Measurements from ENCODE around the gene COL9A1. TPM values are rescaled to one million over a fixed set of nuclear protein-coding genes. Genes with fewer than 3 reads are reported as not detected.
"Not testable (repeated sequence)": the region's sequence is repeated elsewhere in the genome, so short reads cannot be mapped to it uniquely, and the experiment has no call there.

COL9A1 gene
- total RNA-seq, result not detected in 2 replicates

DNA sequence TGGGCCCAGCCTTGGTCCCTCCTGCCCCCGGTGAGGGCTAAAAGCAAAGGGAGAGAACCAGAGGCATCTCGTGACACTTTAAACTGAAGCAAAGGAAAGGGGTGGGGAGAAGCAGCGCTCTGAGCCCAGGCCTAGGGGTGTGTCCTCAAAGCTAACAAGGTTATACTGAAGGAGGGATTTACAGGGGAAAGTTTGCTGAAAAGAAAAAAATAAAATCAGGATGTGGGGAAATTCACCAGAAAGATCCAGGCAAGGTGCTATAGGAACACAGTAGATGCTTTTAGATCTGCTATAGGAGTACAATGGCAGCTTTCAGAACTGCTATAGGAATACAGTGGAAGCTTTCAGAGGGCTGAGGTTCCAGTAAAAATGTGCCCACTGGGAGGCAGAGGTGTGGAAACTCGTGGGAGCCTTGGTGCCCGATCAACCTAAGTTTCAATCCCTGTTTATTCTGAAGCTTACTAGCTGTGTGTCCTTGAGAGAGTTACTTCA lies at the start of gene COL9A1:
TSS of gene COL9A1 (minus strand) at position 51 of the 492 bp plus-strand sequence. CDS start 160 bp downstream, outside the sequence.
- Mint-ChIP-seq H3K36me3 (ENCODE audit: low read depth) (no peaks in the 10 kb centered on the region), H3K9me3 (no peaks in the 10 kb centered on the region), H3K27me3 (ENCODE audit: insufficient read depth) (peaks cover 4% of the 10 kb centered on the region), H3K4me1 (ENCODE audit: low read depth) (no peaks in the 10 kb centered on the region), H3K4me3 (no peak within 1 kb of the TSS), H3K27ac (no peak within 1 kb of the TSS)
- no peak for DNase-seq (ENCODE audit: low spot score)
- intact Hi-C loops (cut with micrococcal nuclease), result no loop called here

DNA sequence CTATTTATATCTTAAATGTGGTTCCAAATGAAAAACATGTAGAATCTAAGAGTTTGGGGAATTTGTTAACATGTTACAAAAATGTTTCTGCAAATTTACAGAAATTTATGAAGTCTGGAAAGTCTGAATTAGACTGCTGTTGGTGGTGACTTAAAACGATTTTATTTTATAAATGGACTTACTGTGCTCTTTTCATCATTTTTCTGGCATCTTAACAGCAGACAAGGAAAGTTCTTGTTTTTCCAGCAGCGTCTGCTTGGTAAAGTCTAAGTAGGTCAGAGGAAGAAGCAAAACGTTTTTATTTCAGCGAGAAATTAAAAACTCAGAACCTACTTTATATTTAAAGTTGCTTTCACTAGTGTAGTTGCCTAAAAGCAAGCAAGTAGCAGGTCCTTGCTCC lies 48.6 kb upstream of the COL9A1 start:
- DNase-seq (ENCODE audit: low spot score), result no peak
- Mint-ChIP-seq H3K4me1 (ENCODE audit: low read depth) (no peaks in the 10 kb centered on the region), H3K27me3 (ENCODE audit: insufficient read depth) (no peaks in the 10 kb centered on the region), H3K36me3 (ENCODE audit: low read depth) (no peaks in the 10 kb centered on the region), H3K4me3 (no peak overlapping the region), H3K9me3 (no peaks in the 10 kb centered on the region), H3K27ac (no peak overlapping the region)
- intact Hi-C loops (cut with micrococcal nuclease), result no loop called here

DNA sequence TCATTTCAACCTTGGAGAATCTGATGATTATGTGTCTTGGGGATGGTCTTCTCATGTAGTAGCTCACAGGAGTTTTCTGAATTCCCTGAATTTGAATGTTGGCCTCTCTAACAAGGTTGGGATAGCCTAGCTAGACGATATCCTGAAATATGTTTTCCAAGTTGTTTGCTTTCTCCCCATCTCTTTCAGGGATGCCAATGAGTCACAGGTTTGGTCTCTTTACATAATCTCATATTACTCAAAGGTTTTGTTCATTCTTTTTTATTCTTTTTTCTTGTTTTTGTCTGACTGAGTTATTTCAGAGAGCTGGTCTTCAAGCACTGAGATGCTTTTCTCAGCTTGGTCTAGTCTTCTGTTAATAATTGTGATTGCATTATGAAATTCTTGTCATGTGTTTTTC lies 42.7 kb upstream of the COL9A1 start:
- Mint-ChIP-seq H3K4me3 (no peak overlapping the region), H3K36me3 (ENCODE audit: low read depth) (no peaks in the 10 kb centered on the region), H3K27ac (no peak overlapping the region), H3K4me1 (ENCODE audit: low read depth) (no peaks in the 10 kb centered on the region), H3K9me3 (no peaks in the 10 kb centered on the region), H3K27me3 (ENCODE audit: insufficient read depth) (peaks cover 1% of the 10 kb centered on the region)
- no peak for DNase-seq (ENCODE audit: low spot score)
- intact Hi-C loops (cut with micrococcal nuclease), result no loop called here

DNA sequence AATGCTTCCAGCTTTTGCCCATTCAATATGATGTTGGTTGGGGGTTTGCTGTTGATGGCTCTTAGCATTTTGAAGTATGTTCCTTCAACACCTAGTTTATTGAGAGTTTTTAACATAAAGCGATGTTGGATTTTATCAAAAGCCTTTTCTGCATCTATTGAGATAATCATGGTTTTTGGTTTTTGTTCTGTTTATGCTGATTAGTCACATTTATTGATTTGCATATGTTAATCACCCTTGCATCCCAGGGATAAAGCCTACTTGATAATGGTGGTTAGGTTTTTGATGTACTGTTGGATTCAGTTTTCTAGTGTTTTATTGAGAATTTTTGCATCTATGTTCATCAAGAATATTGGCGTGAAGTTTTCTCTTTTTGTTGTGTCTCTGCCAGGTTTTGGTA lies 40.4 kb upstream of the COL9A1 start:
- Mint-ChIP-seq H3K36me3 (ENCODE audit: low read depth) (no peaks in the 10 kb centered on the region), H3K4me3 (no peak overlapping the region), H3K9me3 (no peaks in the 10 kb centered on the region), H3K27ac (no peak overlapping the region), H3K27me3 (ENCODE audit: insufficient read depth) (peaks cover 1% of the 10 kb centered on the region), H3K4me1 (ENCODE audit: low read depth) (no peaks in the 10 kb centered on the region)
- no peak for DNase-seq (ENCODE audit: low spot score)
- intact Hi-C loops (cut with micrococcal nuclease), result no loop called here

DNA sequence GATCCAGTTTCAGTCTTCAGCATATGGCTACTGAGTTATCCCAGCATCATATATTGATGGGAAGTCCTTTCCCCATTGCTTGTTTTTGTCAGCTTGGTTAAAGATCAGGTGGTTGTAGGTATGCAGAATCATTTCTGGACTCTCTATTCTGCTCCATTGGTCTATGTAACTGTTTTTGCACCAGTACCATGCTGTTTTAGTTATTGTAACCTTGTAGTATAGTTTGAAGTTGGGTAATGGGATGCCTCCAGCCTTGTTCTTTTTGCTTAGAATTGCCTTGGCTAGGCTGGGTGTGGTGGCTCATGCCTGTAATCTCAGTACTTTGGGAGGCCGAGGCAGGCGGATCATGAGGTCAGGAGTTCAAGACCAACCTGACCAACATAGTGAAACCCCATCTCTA lies 36.9 kb upstream of the COL9A1 start:
- DNase-seq (ENCODE audit: low spot score); H3K4me1 Mint-ChIP-seq (ENCODE audit: low read depth); H3K36me3 Mint-ChIP-seq (ENCODE audit: low read depth); intact Hi-C loops (cut with micrococcal nuclease); H3K27ac Mint-ChIP-seq; H3K4me3 Mint-ChIP-seq; H3K9me3 Mint-ChIP-seq; H3K27me3 Mint-ChIP-seq (ENCODE audit: insufficient read depth): not testable (repeated sequence)

DNA sequence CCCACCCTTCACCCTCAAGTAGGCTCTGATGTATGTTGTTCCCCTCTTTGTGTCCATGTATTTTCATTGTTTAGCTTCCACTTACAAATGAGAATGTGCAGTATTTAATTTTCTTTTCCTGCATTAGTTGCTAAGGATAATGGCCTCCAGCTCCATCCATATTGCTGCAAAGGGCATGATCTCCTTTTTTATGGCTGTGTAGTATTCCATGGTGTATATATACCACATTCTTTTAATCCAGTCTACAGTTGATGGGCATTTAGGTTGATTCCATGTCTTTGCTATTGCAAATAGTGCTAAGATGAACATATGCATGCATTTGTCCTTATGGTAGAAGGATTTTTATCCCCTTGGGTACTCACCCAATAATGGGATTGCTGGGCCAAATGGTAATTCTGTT lies 35.9 kb upstream of the COL9A1 start:
- Mint-ChIP-seq H3K4me1 (ENCODE audit: low read depth) (no peaks in the 10 kb centered on the region), H3K36me3 (ENCODE audit: low read depth) (no peaks in the 10 kb centered on the region), H3K27me3 (ENCODE audit: insufficient read depth) (peaks cover 1% of the 10 kb centered on the region), H3K9me3 (no peaks in the 10 kb centered on the region), H3K27ac (no peak overlapping the region), H3K4me3 (no peak overlapping the region)
- DNase-seq (ENCODE audit: low spot score), result no peak
- intact Hi-C loops (cut with micrococcal nuclease), result no loop called here

DNA sequence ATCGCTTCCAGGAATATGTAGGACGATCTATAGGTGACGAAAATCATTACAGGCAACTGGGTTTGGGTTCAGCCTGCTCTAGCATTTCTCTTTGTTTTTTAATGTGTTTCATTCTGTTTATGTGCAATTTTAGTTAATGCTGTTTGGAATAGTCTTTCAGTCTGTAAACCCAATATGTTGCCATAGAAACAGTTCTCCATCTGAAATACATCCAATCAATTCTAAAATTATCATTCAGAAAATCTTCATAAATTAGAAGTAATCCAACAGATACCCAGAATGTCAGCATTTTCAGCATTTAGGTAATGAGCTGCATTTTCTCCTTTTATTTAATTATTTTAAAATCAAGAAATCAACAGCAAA lies 34.8 kb upstream of the COL9A1 start:
- no peaks in the 10 kb centered on the region for H3K4me1 Mint-ChIP-seq (ENCODE audit: low read depth)
- no peak overlapping the region for H3K27ac Mint-ChIP-seq
- DNase-seq (ENCODE audit: low spot score), result no peak
- H3K4me3 Mint-ChIP-seq, result no peak overlapping the region
- no peaks in the 10 kb centered on the region for H3K36me3 Mint-ChIP-seq (ENCODE audit: low read depth)
- intact Hi-C loops (cut with micrococcal nuclease), result no loop called here
- no peaks in the 10 kb centered on the region for H3K9me3 Mint-ChIP-seq
- H3K27me3 Mint-ChIP-seq (ENCODE audit: insufficient read depth), result peaks cover 3% of the 10 kb centered on the region

DNA sequence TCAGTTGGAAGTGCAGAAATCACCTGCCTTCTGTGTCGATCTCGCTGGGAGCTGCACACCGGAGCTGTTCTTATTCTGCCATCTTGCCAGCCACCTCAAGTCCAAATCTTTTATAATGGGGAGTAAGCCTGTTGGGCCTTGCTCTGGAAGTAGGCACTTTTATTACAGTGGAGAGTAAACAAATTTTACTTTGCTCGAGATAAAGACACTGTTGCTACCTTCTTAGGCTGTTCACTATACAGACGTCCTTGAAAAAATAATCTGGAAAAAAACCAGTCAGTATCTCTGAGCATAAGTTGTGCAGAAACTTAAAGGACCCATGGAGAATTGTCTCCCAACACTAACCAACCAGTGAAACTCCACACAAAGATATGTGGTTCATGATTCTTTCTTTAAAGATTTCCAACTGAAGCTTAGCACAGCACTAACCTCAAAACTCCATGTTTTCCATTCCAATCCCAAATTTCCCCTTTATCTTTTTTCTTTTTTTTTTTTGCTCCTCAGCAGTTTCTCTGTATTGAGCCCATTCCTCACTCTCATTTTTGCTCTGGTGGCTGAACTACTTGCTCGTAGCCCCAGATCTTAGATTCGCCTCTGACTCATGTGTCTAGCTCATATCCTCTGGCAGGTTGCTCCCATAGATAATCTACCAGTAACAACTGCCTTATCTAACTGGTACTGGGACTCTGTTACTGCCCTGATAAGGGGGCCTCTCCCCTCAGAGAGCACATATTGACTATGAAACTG lies 34.3 kb upstream of the COL9A1 start:
- Mint-ChIP-seq H3K27ac (no peak overlapping the region), H3K4me1 (ENCODE audit: low read depth) (no peaks in the 10 kb centered on the region), H3K27me3 (ENCODE audit: insufficient read depth) (peaks cover 3% of the 10 kb centered on the region), H3K36me3 (ENCODE audit: low read depth) (no peaks in the 10 kb centered on the region), H3K4me3 (no peak overlapping the region), H3K9me3 (no peaks in the 10 kb centered on the region)
- DNase-seq (ENCODE audit: low spot score), result no peak
- intact Hi-C loops (cut with micrococcal nuclease), result no loop called here

DNA sequence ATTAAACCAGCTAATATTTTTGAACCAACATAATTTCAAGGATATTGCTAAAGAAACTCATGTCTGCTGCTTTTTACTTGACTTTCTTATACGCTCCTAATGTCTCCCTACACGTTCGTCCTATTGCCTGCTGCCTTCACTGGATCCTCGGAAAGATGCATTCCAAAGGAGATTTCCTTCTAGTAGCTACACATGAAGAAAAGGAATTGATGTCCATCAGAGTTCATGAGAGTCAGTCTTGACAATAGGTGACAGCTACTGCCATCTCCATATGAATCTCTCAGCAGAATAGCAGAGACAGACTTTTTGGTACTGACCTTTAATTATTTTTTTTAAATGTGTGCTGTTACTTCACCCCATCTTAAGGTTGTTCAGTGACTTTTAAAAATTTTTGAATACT lies 24.2 kb upstream of the COL9A1 start:
- Mint-ChIP-seq H3K4me1 (ENCODE audit: low read depth) (no peaks in the 10 kb centered on the region), H3K4me3 (no peak overlapping the region)

DNA sequence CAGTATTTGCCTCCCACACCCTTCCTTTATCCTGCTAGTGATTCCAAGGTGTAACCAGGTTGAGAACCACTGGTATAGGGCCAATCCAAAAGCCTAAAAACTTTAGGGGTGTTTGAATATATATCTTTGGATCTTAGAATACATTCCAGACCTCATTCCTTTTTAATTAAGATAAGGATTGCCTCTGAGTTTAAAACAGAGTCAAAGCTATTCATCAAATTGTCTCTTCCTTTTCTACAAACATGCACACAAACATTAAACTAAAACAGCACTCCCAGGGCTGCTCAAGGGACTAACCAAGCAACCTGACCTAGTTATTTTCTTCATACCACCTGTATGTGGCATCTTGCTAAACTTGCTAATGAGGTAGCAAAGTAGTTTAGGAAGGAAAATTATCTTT lies 22.1 kb upstream of the COL9A1 start:
- H3K27me3 Mint-ChIP-seq (ENCODE audit: insufficient read depth), result peaks cover 2% of the 10 kb centered on the region
- no peaks in the 10 kb centered on the region for H3K4me1 Mint-ChIP-seq (ENCODE audit: low read depth)
- H3K9me3 Mint-ChIP-seq, result no peaks in the 10 kb centered on the region
- intact Hi-C loops (cut with micrococcal nuclease), result no loop called here
- H3K27ac Mint-ChIP-seq, result no peak overlapping the region
- no peak for DNase-seq (ENCODE audit: low spot score)
- no peaks in the 10 kb centered on the region for H3K36me3 Mint-ChIP-seq (ENCODE audit: low read depth)
- H3K4me3 Mint-ChIP-seq, result no peak overlapping the region

More for the DNA sequence above, 24.2 kb upstream of the COL9A1 start:
- H3K36me3 Mint-ChIP-seq (ENCODE audit: low read depth), result no peaks in the 10 kb centered on the region
- no peak for DNase-seq (ENCODE audit: low spot score)
- H3K27ac Mint-ChIP-seq, result no peak overlapping the region
- no peaks in the 10 kb centered on the region for H3K9me3 Mint-ChIP-seq
- H3K27me3 Mint-ChIP-seq (ENCODE audit: insufficient read depth), result peaks cover 2% of the 10 kb centered on the region
- intact Hi-C loops (cut with micrococcal nuclease), result no loop called here

DNA sequence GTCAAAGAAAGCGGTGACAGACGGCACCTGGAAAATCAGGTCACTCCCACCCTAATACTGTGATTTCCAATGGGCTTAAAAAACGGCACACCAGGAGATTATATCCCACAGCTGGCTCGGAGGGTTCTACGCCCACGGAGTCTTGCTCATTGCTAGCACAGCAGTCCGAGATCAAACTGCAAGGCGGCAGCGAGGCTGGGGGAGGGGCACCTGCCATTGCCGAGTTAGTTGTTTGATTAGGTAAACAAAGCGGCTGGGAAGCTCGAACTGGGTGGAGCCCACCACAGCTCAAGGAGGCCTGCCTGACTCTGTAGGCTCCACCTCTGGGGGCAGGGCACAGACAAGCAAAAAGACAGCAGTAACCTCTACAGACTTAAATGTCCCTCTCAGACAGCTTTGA lies 14.9 kb upstream of the COL9A1 start:
- intact Hi-C loops (cut with micrococcal nuclease); H3K36me3 Mint-ChIP-seq (ENCODE audit: low read depth); DNase-seq (ENCODE audit: low spot score); H3K27me3 Mint-ChIP-seq (ENCODE audit: insufficient read depth); H3K4me3 Mint-ChIP-seq; H3K4me1 Mint-ChIP-seq (ENCODE audit: low read depth); H3K9me3 Mint-ChIP-seq; H3K27ac Mint-ChIP-seq: not testable (repeated sequence)

DNA sequence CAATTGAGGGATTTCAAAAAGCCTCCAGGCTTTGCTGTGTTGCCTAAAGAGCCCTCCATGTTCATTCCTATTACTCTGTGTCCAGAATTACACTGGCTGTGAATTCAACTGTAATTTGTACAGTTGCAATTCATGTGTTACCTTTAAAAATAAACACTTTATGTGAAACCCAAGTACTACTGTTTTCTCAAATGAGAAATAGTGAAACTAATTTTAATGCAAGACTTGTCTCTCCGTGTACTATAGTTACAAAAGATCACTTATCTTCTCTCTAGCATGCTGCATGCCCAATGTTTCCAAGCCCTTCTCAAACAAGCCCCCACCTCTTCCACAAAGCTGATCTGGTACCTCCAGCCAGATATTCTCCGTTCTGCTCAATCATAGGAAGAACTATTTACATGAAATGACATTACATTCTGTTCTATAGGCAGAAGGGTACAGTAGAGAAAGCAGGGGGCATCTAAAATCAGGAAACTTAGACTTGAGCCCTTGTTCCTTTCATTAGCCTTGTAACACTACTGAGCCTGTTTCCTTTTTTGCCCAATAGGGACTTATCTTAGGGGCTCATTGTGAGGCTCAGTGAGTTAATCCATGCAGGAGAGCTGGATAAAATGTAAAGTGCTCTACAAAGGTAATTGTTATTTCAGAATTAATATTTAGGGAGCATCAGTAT lies 12.3 kb upstream of the COL9A1 start:
- H3K36me3 Mint-ChIP-seq (ENCODE audit: low read depth), result no peaks in the 10 kb centered on the region
- no peak overlapping the region for H3K27ac Mint-ChIP-seq
- H3K9me3 Mint-ChIP-seq, result no peaks in the 10 kb centered on the region
- intact Hi-C loops (cut with micrococcal nuclease), result no loop called here
- H3K4me3 Mint-ChIP-seq, result no peak overlapping the region
- peaks cover 6% of the 10 kb centered on the region for H3K4me1 Mint-ChIP-seq (ENCODE audit: low read depth)
- DNase-seq (ENCODE audit: low spot score), result no peak
- peaks cover 4% of the 10 kb centered on the region for H3K27me3 Mint-ChIP-seq (ENCODE audit: insufficient read depth)

DNA sequence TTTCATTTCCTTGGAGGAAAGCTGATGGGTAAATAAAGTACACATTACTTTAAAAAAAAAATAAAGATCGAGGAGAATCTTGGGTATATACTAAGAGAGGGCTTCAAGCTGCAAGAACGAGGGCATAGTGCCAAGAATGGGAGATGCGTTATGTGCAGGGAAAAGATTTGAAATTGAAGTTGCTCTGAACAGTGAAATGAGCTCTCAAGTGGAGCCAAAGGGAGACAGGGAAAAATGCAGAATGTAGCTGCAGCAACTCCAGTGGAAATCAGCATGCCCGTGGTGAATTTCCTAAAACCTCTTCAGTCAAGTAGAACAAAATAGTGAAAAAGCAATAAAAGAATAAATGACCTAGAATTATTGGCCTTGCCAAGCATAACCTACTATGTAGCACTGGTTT lies 11.4 kb upstream of the COL9A1 start:
- no peak for DNase-seq (ENCODE audit: low spot score)
- Mint-ChIP-seq H3K36me3 (ENCODE audit: low read depth) (no peaks in the 10 kb centered on the region), H3K9me3 (no peaks in the 10 kb centered on the region), H3K4me3 (no peak overlapping the region), H3K4me1 (ENCODE audit: low read depth) (peaks cover 6% of the 10 kb centered on the region), H3K27me3 (ENCODE audit: insufficient read depth) (peaks cover 4% of the 10 kb centered on the region), H3K27ac (no peak overlapping the region)
- intact Hi-C loops (cut with micrococcal nuclease), result loop anchor here (5.0 kb wide), 2 partner anchors 373 to 643 kb away; partner anchors contain the start of gene B3GAT2
